Activated T-cell treated with anti-CD3 and anti-CD28 coated beads for 24 hours (primary cell): ENCODE results near the gene ITM2B.
"Not testable (repeated sequence)": the region's sequence is repeated elsewhere in the genome, so short reads cannot be mapped to it uniquely, and the experiment has no call there.

Source experiments
- DNase-seq: peaks from one replicate; pipeline ENCODE4 v3.0.0-alpha.2; 2020; ENCODE audit warnings: low read depth

Gene ITM2B

DNA sequence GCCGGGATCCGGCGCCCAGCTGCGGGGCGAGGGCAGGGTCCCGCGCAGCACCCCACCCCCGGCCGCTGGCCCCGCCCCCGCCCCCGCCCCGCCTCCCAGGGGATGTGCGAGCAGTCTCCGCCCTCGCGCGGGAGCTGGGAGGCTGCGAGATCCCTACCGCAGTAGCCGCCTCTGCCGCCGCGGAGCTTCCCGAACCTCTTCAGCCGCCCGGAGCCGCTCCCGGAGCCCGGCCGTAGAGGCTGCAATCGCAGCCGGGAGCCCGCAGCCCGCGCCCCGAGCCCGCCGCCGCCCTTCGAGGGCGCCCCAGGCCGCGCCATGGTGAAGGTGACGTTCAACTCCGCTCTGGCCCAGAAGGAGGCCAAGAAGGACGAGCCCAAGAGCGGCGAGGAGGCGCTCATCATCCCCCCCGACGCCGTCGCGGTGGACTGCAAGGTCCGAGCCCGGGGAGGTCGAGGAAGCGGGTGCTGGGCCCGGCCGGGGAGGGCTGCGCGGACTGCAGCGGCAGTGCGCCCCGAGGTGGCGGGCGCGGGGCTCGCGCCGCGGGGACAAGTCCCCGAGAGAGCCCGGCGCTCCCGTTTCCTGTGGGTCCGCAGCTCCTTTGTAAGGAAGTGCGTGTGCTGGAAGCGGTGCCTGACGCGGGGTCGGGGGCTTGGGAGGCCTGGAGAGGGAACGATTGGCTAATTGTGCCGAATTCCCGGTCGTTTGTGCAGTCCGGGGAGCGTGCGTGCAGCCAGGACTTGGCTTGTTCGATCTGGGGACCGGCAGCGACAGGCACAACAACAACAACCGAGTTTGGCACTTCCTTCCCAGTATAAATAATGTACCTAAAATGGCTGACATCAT is at the start of gene ITM2B:
Gene ITM2B, plus strand, starts transcription at position 161 of the 843 bp plus-strand sequence. Its CDS starts 155 bp downstream, at position 316.
- peak; percentile 51 for DNase-seq

DNA sequence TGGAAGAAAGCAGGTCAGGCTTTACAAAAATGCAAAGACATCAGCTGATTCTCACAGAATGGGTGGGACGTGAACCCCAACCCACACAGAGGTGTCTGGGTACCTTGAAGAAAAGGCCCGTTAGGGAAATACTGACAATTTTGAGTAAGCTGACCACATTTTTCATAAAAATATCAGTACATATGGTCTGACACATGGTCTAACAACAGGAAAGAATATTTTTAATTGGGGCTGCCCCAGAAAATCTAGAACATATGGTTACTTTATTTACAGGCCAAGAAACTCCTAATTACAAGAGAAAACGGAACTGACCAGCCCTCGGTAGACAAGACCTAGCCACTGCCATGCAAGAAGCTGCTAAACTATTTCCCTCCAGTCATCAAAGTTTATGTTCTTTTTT is 48.7 kb upstream of the ITM2B start:
- DNase-seq, result no peak

DNA sequence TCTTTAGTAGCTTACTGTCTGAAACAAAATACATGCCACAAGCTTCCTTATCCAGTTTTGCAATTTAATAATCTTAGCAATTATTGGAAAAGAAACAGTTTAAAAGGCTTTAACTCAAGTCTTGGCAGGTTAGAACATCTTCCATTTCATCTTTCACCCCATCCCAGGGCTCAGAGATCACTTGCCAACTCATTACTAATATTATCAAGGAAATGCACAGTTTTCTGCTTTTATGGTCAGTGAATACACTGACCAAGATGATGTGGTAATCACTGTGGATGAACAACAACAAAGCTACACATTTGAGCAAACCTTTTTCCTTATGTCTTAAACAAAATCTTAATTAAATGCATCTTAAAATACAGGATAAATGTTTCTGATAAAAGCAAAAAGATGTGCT is 48.0 kb upstream of the ITM2B start:
- no peak for DNase-seq

DNA sequence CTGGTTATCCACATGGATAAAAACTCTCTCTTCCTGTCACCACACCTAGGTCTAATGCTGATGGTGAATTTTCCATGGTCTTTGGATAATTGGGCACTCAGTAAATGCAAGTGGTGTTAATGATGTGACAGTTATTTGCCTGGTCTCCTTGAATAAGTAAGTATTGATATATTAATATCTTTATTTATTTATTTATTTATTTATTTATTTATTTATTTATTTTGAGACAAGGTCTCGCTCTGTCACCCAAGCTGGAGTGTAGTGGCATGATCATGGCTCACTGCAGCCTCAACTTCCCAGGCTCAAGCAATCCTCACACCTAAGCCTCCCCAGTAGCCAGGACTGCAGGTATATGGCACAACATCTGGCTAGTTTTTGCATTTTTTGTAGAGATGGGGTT is 46.3 kb upstream of the ITM2B start:
- no peak for DNase-seq

DNA sequence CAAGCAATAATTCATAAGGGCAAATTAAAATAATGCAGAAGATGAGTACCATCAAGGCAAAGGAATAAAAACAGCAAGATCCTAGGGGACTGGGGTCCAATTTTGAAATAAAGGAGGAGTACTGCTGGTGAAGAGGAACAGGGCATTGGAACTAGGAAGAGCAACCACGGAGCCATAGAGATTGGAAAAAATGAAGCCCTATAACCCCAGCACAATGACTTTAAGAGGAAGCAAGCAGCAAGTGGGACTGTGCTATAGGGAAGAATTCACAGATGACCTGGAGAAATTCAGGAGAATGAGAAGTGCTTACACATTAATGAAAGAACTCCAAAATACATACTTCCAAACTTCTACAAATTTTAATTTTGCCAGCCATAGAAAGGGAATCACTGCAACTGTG is 44.9 kb upstream of the ITM2B start:
- DNase-seq, result no peak

DNA sequence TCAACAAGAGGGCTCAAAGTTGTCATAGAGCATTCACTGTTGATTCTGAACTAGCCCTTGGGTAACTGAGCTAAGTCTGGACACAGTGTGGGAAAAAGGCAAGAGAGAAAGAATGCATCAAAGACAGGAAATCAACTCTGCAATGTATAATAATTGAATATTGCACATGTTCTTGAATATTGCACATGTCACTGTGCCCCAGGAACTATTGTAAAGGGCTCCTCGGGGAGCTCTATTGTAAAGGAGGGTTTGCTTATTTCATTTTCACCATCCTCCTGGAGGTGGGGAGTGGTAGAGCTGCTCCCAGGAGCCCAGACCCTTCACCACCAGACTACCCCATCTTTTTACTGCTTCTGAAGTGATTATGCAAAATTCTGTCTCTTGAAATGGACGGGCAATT is 44.4 kb upstream of the ITM2B start:
- DNase-seq, result no peak

DNA sequence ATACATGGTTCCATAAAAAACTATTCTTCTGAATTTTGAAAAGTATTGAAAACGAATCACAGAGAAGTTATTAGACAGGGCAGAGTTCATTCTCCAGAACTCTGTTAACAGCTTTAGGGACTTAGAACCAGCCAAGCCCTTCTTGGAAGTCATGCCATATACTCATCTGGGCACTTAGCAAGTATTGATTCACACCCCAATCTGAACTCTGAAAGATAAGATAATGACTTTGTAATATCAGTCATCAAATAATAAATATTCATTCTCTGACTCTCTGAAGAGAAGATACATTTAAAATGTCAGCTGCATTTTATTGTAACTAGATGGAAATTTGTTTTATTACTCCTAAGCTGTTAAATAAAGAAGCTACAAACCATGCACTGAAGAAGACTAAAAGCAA is 43.8 kb upstream of the ITM2B start:
- no peak for DNase-seq

DNA sequence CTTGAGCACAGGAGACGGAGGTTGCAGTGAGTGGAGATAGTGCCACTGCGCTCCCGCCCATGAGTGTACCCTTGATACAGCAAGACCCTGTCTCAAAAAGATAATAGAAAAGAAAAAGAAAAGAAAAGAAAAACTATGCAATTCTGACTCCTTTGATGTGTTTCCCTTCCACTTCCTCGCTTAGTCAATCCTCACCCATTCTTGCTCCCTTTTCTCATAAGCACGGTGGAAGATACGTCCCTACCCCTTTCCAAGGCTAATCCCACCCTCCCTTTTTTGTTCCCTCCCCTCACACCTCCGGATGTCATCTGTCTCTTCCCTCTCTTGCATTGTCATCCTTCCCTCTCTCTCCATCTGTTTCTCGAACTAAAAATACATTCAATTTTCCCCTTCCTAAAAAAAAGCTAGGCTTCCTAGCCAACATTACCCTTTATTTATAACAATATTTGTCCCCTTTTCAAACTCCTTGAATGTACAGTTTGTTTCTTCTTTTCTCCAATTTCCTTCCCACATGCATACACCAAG is 40.5 kb upstream of the ITM2B start:
- DNase-seq, result no peak

DNA sequence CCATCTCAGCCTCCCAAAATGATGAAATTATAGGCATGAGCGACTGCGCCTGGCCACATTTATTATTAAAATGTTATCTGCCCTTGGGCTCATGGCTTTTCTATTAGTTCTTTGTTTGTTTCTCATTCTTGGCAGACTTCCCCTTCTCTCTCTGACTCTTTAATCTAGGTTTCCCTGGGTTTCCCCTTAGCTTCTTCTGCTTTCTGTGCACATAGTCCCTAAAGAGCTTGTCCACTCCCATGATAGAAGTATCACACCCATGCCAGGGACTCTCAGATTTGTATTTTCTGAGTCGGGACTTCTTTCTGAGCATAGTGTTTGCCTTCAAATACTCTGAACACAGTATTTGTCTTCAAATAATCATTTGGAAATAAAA is 38.6 kb upstream of the ITM2B start:
- DNase-seq, result no peak

DNA sequence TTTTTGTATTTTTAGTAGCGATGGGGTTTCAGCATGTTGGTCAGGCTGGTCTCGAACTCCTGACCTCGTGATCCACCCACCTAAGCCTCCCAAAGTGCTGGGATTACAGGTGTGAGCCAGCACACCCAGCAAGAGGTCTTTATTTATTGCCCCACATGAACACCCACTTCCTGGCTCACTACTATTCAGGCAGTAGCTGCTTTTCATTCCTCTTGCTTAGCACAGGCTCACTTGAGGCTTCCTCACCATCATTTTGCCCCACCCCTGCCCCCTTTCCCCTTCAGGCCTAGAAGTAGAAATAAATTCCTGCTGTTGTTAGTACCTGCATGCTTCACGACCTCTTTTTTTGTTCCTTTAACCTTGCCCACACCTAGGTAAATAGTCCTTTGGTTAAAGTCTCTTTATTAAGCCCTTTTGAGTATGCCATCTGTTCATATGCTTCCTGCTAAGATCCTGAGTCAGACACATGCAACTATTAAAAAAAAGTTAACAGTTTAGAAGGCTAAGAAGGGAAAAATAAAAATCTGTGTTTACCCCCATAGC is 33.5 kb upstream of the ITM2B start:
- DNase-seq, result no peak

DNA sequence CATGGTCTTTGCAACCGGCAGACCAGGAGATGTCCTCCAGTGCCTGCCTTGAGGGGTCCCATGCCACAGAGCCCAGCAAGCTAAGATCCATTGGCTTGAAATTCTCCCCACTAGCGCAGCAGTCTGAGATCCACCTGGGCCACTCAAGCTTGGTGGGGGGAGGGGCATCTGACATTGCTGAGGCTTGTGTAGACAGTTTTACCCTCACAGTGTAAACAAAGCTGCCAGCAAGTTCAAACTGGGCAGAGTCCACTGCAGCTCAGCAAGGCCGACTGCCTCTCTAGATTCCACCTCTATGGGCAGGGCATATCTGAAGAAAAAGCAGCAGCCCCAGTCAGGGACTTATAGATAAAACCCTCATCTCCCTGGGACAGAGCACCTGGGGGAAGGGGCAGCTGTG is 32.0 kb upstream of the ITM2B start:
- DNase-seq, result no peak

DNA sequence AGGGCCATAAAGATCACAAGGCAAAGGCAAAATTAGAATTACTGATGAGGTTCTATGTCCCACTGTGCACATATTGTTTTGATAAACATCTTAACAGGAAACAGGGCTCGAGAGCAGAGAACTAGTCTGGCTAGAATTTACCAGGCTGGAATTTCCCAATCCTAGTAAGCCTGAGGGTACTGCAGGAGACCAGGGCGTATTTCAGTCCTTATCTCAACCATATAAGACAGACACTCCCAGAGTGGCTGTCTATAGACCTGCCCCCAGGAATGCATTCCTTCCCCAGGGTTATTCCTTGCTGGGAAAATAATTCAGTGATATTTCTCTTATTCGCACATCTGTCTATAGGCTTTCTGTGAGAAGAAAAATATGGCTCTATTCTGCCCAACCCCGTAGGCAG is 25.8 kb upstream of the ITM2B start:
- not testable (repeated sequence) for DNase-seq

DNA sequence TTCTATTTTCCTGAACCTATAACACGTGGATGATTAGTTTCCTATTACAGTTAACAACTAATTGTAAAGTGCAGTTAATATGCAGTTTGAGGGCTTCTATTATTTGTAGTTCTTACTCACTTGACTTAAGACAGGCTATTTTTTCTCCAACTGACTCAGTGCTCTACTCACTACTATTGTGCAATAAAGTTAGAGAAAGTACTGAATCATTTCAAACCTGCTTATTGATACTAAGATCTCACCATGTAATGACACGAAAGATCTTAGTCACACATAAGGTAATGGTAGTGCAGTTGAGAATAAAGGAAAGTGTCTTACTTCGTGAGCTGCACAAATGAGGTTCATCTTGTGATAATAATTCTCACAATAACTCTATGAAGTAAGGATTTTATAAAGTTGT is 22.8 kb upstream of the ITM2B start:
- DNase-seq, result no peak

DNA sequence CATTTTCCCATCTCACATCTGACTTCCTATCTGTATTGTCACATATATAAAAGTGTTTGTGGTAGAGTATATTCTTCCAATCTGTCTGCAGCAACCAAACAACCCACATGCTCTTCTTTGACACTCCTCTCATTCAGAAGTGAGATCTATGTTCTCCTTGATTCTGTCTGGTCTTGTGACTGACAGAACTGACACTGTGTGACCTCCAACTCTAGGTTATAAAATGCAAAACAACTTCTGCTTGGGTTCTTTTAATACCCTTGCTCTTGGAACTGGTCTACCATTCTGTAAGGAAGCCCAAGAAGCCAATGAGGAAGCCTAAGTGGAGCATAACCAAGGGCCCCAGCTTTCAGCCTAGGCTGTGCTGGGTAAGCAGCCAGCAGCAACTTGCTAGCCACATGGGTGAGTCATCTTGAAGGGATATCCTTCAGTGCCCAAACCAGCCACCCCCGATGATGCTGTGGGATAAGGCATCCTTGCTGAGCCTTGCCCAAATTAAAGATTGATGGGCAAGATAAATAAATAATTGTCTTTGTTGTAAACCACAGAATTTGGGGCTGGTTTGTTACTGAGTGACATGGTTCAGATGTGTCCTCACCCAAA is 18.4 kb upstream of the ITM2B start:
- DNase-seq, result no peak

DNA sequence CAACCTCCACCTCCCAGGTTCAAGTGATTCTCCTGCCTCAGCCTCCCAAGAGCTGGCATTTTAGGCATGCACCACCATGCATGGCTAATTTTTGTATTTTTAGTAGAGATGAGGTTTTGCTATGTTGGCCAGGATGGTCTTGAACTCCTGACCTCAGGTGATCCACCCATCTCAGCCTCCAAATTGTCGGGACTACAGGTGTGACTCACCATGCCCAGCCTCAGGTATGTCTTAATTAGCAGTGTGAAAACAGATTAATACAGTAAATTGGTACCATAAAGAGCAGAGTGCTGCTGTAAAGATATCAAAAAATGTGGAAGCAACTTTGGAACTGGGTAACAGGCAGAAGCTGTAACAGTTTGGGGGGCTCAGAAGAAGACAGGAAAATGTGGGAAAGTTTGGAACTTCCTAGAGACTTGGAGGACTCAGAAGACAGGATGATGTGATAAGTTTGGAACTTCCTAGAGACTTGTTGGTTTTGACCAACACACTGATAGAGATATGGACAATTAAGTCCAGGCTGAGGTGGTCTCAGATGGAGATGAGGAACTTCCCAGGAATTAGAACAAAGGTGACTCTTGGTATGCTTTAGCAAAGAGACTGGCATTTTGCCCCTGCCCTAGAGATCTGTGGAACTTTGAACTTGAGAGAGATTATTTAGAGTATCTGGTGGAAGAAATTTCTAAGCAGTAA is 17.3 kb upstream of the ITM2B start:
- not testable (repeated sequence) for DNase-seq

DNA sequence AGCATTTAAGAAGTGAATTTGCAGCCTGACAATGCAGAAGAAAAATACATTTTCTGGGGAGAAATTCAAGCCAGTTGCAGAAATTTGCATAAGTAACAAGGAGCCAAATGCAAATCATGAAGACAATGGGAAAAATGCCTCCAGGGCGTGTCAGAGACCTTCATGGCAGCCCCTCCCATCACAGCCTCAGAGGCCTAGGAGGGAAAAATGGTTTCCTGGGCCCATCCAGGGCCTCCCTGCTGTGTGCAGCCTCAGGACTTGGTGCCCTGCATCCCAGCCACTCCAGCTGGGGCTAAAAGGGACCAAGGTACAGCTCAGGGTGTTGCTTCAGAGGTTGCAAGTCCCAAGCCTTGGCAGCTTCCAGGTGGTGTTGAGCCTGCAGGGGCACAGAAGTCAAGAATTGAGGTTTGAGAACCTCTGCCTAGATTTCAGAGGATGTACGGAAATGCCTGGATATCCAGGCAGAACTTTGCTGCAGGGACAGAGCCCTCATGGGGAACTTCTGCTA is 16.7 kb upstream of the ITM2B start:
- no peak for DNase-seq

DNA sequence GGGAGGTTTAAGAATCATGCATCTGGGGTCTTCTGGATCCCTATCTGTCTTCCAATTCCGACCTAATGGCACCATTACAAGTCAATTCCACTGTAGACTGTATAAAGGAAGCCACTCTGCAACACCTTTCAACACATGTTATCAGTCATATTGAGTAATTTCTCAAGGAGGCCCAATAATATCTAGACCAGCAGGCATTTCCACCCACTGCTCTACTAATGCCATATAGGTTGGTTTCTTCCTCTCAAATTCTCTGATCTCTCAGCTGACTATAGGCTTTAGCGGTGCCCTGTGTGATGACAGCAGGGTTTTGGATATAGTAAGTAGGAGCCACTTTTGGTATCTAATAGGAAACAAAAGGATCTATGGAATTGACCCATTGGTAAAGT is 12.4 kb upstream of the ITM2B start:
- DNase-seq, result no peak

DNA sequence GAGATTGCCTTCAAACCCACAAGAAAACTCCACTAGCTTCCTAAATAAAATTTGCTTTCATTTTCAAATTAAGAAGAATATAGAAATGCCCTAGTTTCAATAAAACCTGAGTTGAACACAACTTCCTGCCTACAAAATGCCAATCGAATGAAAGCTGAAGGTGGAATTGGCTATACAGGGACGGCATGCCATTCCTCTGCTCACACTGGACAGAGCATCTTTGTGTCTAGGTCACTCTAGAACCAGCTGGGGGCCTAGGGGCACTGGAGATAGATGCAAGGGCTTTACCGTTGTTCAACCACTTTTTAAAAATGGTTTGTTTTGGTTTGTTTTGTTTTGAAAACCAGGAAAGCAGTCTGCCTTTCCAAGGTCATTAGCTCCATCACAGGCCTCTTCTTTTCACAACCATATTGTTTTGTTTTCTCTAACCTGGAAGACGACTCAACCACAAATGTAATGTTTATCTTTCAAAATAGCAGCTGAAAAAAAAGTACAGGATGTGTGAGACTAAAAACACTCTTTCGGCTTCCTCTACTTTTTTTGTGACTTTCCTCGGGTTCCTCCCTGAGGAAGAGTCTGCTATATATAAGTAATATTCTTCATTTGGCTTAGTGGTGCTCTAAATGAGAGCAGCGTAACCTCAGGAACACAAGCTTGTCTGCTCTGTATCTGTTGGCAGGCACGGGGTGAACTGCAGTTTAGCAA is 11.9 kb upstream of the ITM2B start:
- no peak for DNase-seq

DNA sequence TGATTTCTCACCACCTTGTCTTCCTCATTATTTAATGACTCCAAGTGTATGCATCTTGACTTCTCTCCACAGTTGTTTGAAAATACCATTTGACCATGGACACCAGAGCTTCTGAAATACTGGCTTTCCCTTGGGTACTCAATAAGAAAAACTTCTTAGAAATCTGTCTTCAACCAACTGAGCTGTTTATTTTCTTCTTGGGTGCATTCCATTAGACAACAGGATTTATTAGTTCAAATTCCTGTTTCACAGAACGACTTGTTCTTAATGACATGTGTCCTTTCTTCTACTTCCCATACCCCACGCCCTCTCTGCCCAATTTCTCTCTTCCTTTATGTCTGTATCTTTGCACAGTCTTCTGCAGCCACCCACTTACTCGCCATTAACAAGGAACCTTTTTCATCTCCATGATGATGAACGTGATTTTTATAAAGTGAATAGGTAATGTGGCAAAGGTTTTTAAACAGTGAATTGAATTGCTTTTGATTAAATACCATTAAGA is 11.3 kb upstream of the ITM2B start:
- DNase-seq, result no peak

DNA sequence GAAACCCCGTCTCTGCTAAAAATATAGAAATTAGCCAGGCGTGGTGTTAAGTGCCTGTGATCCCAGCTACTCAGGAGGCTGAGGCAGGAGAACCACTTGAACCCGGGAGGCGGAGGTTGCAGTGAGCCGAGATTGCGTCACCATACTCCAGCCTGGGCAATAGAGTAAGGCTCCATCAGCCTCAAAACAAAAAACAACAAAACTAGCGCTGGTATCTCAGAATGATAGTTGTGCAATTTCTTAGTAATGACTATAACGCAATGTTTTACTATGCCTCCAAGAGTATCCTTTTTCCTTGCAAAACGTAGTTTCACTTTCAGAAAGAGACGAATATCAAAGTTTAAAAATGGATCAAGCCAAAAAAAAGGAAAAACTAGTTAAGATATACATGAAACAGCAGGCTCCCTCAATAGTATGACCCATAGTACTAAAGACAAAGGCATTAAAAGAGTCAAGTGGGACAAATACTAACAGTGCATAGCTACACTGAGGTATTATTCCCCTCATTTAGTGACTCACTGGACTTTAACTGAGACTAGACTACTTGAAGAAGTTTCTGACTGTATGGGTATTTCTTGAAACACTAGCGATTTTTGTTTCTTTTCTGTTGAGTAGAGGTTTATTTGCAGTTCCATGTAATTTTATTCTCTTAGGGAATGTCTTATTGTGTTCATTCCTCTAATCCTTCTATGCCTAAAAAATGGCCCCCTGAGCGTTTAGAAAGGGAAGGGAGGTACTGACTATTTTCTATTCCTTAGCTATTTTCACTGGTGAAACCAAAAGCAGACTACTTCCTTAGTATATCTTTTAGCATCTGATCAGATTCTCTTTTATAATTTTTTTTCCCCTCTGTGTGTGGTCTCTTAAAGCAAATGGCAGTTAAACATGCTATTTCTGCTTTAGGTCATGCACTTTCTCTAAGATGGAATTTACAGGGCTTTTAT is 10.4 kb upstream of the ITM2B start:
- DNase-seq, result no peak

DNA sequence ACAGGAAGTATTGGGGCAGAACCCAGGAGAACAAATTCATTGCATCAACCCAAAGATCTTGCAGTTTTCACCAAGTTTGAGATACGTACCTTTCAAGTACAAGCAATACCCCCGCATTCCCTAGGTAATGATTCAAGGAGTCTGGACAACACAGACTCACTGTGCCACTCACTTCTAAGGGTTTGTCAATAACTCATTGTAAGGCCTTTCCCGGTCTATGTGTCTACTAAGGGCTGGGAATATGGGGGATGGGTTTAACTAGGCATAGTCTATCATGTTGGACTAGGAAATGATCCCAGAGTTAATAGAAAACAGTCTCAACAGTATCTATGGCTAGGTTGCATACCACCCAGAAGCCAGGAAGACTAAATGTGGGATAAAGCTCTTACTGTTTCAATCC is 8.3 kb upstream of the ITM2B start:
- no peak for DNase-seq
